ENCODE data around the gene CDKAL1. TPM values are rescaled to one million over a fixed set of nuclear protein-coding genes. Genes with fewer than 3 reads are reported as not detected.

Gene CDKAL1
- total and polyA plus RNA-seq, 10 of the 15 experiments (the other 5 are each of a cell fraction or from before 2014, with no cell fraction given): 10.7 to 26.9 (median 17.3) TPM

DNA sequence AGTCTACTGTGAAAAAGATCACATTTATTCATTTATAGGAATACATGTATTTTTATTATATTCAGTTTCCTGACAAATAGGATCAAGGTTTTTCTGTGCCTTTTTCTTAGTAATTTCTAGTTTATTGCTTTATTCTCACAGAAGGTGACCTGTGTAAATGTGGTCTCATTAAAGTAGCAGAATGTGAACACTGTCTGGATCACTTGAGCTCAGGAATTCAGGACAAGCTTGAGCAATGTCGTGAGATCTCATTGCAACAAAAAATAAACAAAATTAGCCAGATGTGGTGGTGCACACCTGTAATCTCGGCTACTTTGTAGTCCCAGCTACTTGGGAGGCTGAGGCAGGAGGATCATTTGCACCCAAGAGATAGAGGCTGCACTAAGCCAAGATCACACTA lies 516.7 kb downstream of the CDKAL1 start:
- H3K27me3 ChIP-seq (replicated peaks in 1 of 2; ENCODE audit: control insufficient read depth in 2 of 2, insufficient read depth in 2 of 2, low read length in 1 of 2): no peaks in the 10 kb centered on the region
- WGBS (ENCODE audit: insufficient coverage, insufficient replicate concordance, low lambda C conversion rate, missing lambda C conversion rate): 97% methylated on average over 2 of the region's 2 CpGs
- H3K9ac ChIP-seq (ENCODE audit: control insufficient read depth, insufficient read depth, low read length): no peak overlapping the region
- no peaks in the 10 kb centered on the region; the same call in 2 of the 3 replicates for H3K9me3 ChIP-seq (replicated peaks; ENCODE audit: control insufficient read depth, insufficient read depth, low read length)
- RAD21 ChIA-PET (ENCODE audit: unreplicated experiment): interaction anchor here (1.5 kb wide), 1 partner anchor 28 kb away, joined by 4 read pairs; no protein-coding TSS in a partner anchor
- in situ Hi-C loops (cut with MboI) (no loop called here), intact Hi-C loops (cut with micrococcal nuclease; ENCODE audit: unreplicated experiment) (no loop called here)
- no peaks in the 10 kb centered on the region for H3K4me1 ChIP-seq (ENCODE audit: control insufficient read depth, insufficient read depth, low read length)
- CTCF ChIA-PET: no interaction called here
- no peak overlapping the region for H3K4me2 ChIP-seq (ENCODE audit: control insufficient read depth, insufficient read depth)
- no peaks in the 10 kb centered on the region for H4K20me1 ChIP-seq (ENCODE audit: control insufficient read depth, insufficient read depth)
- no peak overlapping the region for H2AFZ ChIP-seq (ENCODE audit: control insufficient read depth, low read depth, low read length)
- H3K79me2 ChIP-seq (ENCODE audit: control insufficient read depth, insufficient read depth, low read length): no peaks in the 10 kb centered on the region
- no peak for ATAC-seq
- SMC1A ChIA-PET (ENCODE audit: uncharacterized antibody, unreplicated experiment): interaction anchor here (1.0 to 2.1 kb wide), 5 partner anchors 11 to 78 kb away, joined by 3 to 5 read pairs (median 4); no protein-coding TSS in a partner anchor
- no TSS peak for BruUV-seq (replicated peaks)
- POLR2A ChIA-PET: no interaction called here
- H3K27ac ChIP-seq (ENCODE audit: control insufficient read depth, insufficient read depth): no peak overlapping the region
- no peak for DNase-seq (ENCODE audit: low read depth, low spot score)
- H3K4me3 ChIP-seq: no peak overlapping the region
- FAIRE-seq: no peak
- TF ChIP-seq, protein P1, sequence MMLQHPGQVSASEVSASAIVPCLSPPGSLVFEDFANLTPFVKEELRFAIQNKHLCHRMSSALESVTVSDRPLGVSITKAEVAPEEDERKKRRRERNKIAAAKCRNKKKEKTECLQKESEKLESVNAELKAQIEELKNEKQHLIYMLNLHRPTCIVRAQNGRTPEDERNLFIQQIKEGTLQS (IDR thresholded peaks at IDR 0.05; ENCODE audit: borderline replicate concordance, extremely low read depth, low read depth, low read length): no peak
- TF ChIP-seq BCLAF1 (IDR thresholded peaks at IDR 0.05): no peak
- TF ChIP-seq LARP7 (IDR thresholded peaks at IDR 0.05): no peak
- no peak for TF ChIP-seq ETV6 (conservative IDR thresholded peaks at IDR 0.05 in 1 of 2, IDR thresholded peaks at IDR 0.05 in 1 of 2; ENCODE audit: borderline replicate concordance in 1 of 2, low read depth in 1 of 2)
- TF ChIP-seq, protein P2, sequence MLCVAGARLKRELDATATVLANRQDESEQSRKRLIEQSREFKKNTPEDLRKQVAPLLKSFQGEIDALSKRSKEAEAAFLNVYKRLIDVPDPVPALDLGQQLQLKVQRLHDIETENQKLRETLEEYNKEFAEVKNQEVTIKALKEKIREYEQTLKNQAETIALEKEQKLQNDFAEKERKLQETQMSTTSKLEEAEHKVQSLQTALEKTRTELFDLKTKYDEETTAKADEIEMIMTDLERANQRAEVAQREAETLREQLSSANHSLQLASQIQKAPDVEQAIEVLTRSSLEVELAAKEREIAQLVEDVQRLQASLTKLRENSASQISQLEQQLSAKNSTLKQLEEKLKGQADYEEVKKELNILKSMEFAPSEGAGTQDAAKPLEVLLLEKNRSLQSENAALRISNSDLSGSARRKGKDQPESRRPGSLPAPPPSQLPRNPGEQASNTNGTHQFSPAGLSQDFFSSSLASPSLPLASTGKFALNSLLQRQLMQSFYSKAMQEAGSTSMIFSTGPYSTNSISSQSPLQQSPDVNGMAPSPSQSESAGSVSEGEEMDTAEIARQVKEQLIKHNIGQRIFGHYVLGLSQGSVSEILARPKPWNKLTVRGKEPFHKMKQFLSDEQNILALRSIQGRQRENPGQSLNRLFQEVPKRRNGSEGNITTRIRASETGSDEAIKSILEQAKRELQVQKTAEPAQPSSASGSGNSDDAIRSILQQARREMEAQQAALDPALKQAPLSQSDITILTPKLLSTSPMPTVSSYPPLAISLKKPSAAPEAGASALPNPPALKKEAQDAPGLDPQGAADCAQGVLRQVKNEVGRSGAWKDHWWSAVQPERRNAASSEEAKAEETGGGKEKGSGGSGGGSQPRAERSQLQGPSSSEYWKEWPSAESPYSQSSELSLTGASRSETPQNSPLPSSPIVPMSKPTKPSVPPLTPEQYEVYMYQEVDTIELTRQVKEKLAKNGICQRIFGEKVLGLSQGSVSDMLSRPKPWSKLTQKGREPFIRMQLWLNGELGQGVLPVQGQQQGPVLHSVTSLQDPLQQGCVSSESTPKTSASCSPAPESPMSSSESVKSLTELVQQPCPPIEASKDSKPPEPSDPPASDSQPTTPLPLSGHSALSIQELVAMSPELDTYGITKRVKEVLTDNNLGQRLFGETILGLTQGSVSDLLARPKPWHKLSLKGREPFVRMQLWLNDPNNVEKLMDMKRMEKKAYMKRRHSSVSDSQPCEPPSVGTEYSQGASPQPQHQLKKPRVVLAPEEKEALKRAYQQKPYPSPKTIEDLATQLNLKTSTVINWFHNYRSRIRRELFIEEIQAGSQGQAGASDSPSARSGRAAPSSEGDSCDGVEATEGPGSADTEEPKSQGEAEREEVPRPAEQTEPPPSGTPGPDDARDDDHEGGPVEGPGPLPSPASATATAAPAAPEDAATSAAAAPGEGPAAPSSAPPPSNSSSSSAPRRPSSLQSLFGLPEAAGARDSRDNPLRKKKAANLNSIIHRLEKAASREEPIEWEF (IDR thresholded peaks at IDR 0.05; ENCODE audit: insufficient replicate concordance, low read depth, low read length): no peak
- no peak for TF ChIP-seq CHD2 (IDR thresholded peaks at IDR 0.05; ENCODE audit: borderline replicate concordance, low read depth, low read length)
- no peak for TF ChIP-seq RBBP5 (conservative IDR thresholded peaks at IDR 0.05)
- TF ChIP-seq NBN (IDR thresholded peaks at IDR 0.05): no peak
- H3K36me3 ChIP-seq (ENCODE audit: control insufficient read depth in 2 of 2, insufficient read depth in 2 of 2, low read length in 1 of 2): no peaks in the 10 kb centered on the region
